MCF 10A (cell line): ENCODE results near the gene NRG3. TPM values are rescaled to one million over a fixed set of nuclear protein-coding genes. Genes with fewer than 3 reads are reported as not detected.
"Not testable (repeated sequence)": the region's sequence is repeated elsewhere in the genome, so short reads cannot be mapped to it uniquely, and the experiment has no call there.

Experiments
- BruUV-seq: library from RNA; stranded (reverse); fragments of 400-500 nt; replicated peaks from 2 replicates; lab custom pipeline; 2021; lab: Mats Ljungman, UMichigan
- CTCF ChIA-PET: fragments of 300-600 bp; sonication (Branson Sonifier 250); formaldehyde crosslinking; extraction: SDS; loops from one replicate; lab custom pipeline; 2021; ENCODE audit warnings: antibody characterized with exemption, inconsistent platforms; lab: Yijun Ruan, JAX
- POLR2A ChIA-PET: fragments of 300-600, 350-650 bp; sonication (Branson Sonifier 250); formaldehyde crosslinking; extraction: SDS; loops from one replicate; lab custom pipeline; 2020; ENCODE audit warnings: antibody characterized with exemption, inconsistent platforms; lab: Yijun Ruan, JAX
- DNase-seq: peaks from one replicate; pipeline ENCODE4 v3.0.0-alpha.2; 2018; ENCODE audit not compliant: unreplicated experiment
- H3K27ac Mint-ChIP-seq: one replicate; pipeline ENCODE4 v1.8.0; 2022; ENCODE audit warnings: mild to moderate bottlenecking, low read depth, mixed read lengths; ENCODE audit not compliant: unreplicated experiment
- H3K27me3 Mint-ChIP-seq: one replicate; pipeline ENCODE4 v1.8.0; 2022; ENCODE audit warnings: mixed read lengths; ENCODE audit not compliant: insufficient read depth, unreplicated experiment
- H3K36me3 Mint-ChIP-seq: one replicate; pipeline ENCODE4 v1.8.0; 2022; ENCODE audit warnings: mild to moderate bottlenecking, moderate library complexity, mixed read lengths; ENCODE audit not compliant: insufficient read depth, unreplicated experiment
- H3K4me1 Mint-ChIP-seq: one replicate; pipeline ENCODE4 v1.8.0; 2022; ENCODE audit warnings: mixed read lengths; ENCODE audit not compliant: insufficient read depth, unreplicated experiment
- H3K4me3 Mint-ChIP-seq: one replicate; pipeline ENCODE4 v1.8.0; 2022; ENCODE audit warnings: mild to moderate bottlenecking, moderate library complexity, mixed read lengths; ENCODE audit not compliant: unreplicated experiment
- H3K9me3 Mint-ChIP-seq: one replicate; pipeline ENCODE4 v1.8.0; 2022; ENCODE audit warnings: mixed read lengths; ENCODE audit not compliant: unreplicated experiment
- intact Hi-C: fragments of 100-400 bp; cut with micrococcal nuclease; formaldehyde crosslinking; loops from 2 replicates; pipeline ENCODE4 v1.14.1; 2022
- total RNA-seq: library from RNA; stranded (reverse); gene quantifications from 2 replicates; pipeline ENCODE4 v1.2.3, GENCODE V29; 2022
- TF ChIP-seq, protein P1 (sequence below): fragments of 200-600 bp; IDR thresholded peaks from one replicate; pipeline ENCODE4 v1.8.0; 2022; ENCODE audit warnings: antibody characterized with exemption, mild to moderate bottlenecking; ENCODE audit not compliant: unreplicated experiment

NRG3 gene
- total RNA-seq, 1 experiment from 2014 or later, result not detected

DNA sequence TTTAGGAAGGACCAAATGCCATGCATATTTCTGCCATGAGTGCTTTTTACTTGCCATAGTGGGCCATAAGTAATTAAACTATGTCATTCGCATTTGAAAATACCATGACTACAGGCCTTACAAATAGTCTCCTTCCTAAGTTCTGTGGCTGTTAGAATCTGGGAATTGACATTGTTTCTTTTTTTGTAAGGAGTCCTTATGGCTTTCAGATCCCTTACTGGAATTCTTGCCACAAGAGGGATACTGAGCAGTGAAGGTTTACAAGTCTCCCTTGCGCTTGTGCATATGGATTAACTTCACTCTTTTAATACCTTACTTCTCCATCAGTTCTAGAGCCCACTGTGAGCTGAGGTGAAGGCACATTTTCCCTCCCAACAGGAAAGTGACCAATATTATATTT is 166.0 kb downstream of the NRG3 start:
- POLR2A ChIA-PET, result no interaction called here
- no TSS peak for BruUV-seq
- no peak overlapping the region for H3K4me3 Mint-ChIP-seq
- H3K27me3 Mint-ChIP-seq, result no peaks in the 10 kb centered on the region
- no peaks in the 10 kb centered on the region for H3K9me3 Mint-ChIP-seq
- peaks cover 7% of the 10 kb centered on the region for H3K36me3 Mint-ChIP-seq
- TF ChIP-seq, protein P1, sequence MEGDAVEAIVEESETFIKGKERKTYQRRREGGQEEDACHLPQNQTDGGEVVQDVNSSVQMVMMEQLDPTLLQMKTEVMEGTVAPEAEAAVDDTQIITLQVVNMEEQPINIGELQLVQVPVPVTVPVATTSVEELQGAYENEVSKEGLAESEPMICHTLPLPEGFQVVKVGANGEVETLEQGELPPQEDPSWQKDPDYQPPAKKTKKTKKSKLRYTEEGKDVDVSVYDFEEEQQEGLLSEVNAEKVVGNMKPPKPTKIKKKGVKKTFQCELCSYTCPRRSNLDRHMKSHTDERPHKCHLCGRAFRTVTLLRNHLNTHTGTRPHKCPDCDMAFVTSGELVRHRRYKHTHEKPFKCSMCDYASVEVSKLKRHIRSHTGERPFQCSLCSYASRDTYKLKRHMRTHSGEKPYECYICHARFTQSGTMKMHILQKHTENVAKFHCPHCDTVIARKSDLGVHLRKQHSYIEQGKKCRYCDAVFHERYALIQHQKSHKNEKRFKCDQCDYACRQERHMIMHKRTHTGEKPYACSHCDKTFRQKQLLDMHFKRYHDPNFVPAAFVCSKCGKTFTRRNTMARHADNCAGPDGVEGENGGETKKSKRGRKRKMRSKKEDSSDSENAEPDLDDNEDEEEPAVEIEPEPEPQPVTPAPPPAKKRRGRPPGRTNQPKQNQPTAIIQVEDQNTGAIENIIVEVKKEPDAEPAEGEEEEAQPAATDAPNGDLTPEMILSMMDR, result no peak
- peaks cover 17% of the 10 kb centered on the region for H3K4me1 Mint-ChIP-seq
- intact Hi-C loops, result no loop called here
- CTCF ChIA-PET, result interaction anchor here (0.8 kb wide), 1 partner anchor 9 kb away, joined by 3 read pairs; no protein-coding TSS in a partner anchor
- no peak for DNase-seq
- no peak overlapping the region for H3K27ac Mint-ChIP-seq

DNA sequence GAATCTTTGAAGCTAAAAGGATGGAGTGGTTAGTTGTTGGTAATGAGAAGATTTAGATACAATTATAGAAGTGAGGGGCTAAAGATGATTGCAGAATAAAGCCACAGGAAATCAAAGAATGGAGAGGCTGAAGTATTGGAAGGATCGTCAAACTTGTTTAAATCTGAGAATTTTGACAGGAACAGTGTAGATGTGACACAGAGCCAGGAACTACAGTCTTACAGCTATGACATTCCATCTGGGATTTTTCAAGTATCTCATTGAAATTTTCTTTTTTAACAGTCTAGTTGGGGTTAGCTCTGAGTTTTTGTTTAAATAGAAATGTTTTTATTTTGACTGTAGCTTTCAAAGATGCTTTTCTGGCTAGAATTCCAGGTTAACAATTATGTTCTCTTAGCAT is 181.4 kb downstream of the NRG3 start:
- ChIA-PET CTCF (no interaction called here), POLR2A (no interaction called here)
- no TSS peak for BruUV-seq
- intact Hi-C loops, result no loop called here
- Mint-ChIP-seq H3K4me1 (peaks cover 6% of the 10 kb centered on the region), H3K27ac (no peak overlapping the region), H3K27me3 (no peaks in the 10 kb centered on the region), H3K9me3 (peaks cover 1% of the 10 kb centered on the region), H3K36me3 (no peaks in the 10 kb centered on the region), H3K4me3 (no peak overlapping the region)
- DNase-seq, result no peak
- TF ChIP-seq, protein P1, result no peak

DNA sequence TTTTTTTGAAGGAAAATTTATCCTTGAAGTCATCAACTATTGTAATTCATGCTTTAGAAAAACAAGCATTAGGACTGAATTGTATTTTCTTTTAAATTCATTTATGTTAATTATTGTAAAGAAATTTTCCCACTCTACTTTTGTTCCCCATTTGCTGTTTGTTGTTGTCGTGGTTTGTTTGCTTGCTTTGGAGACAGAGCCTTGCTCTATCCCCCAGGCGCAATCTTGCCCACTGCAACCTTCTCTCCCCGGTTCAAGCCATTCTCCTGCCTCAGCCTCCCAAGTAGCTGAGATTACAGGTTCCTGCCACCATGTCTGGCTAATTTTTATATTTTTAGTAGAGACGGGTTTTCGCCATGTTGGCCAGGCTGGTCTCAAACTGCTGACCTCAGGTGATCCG is 192.2 kb downstream of the NRG3 start:
- H3K36me3 Mint-ChIP-seq, CTCF ChIA-PET, H3K27ac Mint-ChIP-seq, BruUV-seq, DNase-seq, POLR2A ChIA-PET, H3K9me3 Mint-ChIP-seq, H3K4me3 Mint-ChIP-seq, H3K27me3 Mint-ChIP-seq, H3K4me1 Mint-ChIP-seq, intact Hi-C loops: not testable (repeated sequence)

DNA sequence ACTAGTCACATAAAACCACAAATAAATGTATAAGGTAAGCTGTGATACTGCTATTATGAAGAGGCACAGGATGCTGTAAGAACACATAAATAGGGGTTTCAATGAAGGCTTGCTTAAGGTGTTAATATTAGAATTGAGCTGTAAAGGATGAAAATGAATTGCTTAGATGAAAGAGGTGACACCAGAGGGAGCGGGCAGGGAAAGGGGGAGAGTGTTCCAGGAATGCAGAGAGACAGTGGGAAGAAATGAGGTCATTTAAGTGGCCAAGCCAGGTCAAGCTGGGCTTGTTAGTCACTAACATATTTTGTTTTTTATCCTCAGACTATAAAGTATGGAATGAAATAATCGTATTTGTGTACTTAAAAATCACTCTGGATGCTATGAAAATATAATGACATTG is 193.5 kb downstream of the NRG3 start:
- BruUV-seq, result no TSS peak
- intact Hi-C loops, result no loop called here
- H3K27ac Mint-ChIP-seq, result no peak overlapping the region
- TF ChIP-seq, protein P1, result no peak
- H3K27me3 Mint-ChIP-seq, result no peaks in the 10 kb centered on the region
- CTCF ChIA-PET, result interaction anchor here (0.6 kb wide), 1 partner anchor 176 kb away, joined by 3 read pairs; no protein-coding TSS in a partner anchor
- POLR2A ChIA-PET, result no interaction called here
- no peak overlapping the region for H3K4me3 Mint-ChIP-seq
- H3K9me3 Mint-ChIP-seq, result no peaks in the 10 kb centered on the region
- peaks cover 6% of the 10 kb centered on the region for H3K4me1 Mint-ChIP-seq
- no peaks in the 10 kb centered on the region for H3K36me3 Mint-ChIP-seq
- DNase-seq, result no peak

DNA sequence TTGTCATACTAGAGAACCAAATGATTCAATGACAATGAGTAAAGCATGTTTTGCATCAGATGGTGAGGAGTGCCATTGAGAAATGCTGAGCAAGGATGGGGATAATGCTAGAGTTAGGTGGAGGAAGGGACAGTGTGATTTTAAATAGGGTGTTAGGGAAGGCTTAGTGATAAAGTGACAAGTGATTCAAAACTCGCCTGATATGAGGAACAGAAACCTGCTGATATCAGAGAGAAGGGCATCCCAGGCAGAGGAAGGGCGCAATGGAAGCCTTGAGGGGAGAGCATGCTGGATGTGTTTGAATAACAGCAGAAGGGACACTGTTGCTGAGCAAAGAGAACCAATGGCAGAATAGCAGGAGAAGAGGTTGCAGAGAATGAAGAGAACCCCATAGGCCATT is 196.2 kb downstream of the NRG3 start:
- Mint-ChIP-seq H3K27me3 (no peaks in the 10 kb centered on the region), H3K9me3 (no peaks in the 10 kb centered on the region), H3K4me3 (no peak overlapping the region), H3K4me1 (peaks cover 6% of the 10 kb centered on the region), H3K36me3 (no peaks in the 10 kb centered on the region), H3K27ac (no peak overlapping the region)
- ChIA-PET CTCF (no interaction called here), POLR2A (no interaction called here)
- intact Hi-C loops, result no loop called here
- no TSS peak for BruUV-seq
- TF ChIP-seq, protein P1, result no peak
- DNase-seq, result no peak
